NCI-H1436 (cell line): ENCODE data around the gene SLC25A36.
"Not testable (repeated sequence)": the region's sequence is repeated elsewhere in the genome, so short reads cannot be mapped to it uniquely, and the experiment has no call there.

Experiments
- DNase-seq: peaks from one replicate; lab custom pipeline; 2025; lab: John Stamatoyannopoulos, UW

The SLC25A36 gene

DNA sequence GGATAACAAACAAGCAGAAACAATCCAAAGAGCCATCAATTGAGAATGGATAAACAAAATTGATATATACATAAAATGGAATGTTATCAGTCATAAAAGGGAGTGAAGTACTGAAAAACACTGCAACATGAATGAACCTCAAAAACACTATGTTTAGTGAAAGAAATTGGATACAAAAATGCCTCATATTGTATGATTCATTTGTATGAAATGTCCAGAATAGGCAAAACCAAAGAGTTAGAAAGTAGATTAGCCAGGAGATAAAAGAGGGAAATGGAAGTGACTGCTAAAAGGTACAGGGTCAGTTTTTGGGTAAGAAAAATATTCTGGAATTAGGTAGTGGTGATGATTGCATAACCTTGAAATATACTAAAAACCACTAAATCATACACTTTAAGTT lies 9.8 kb upstream of the SLC25A36 start:
- no peak for DNase-seq

DNA sequence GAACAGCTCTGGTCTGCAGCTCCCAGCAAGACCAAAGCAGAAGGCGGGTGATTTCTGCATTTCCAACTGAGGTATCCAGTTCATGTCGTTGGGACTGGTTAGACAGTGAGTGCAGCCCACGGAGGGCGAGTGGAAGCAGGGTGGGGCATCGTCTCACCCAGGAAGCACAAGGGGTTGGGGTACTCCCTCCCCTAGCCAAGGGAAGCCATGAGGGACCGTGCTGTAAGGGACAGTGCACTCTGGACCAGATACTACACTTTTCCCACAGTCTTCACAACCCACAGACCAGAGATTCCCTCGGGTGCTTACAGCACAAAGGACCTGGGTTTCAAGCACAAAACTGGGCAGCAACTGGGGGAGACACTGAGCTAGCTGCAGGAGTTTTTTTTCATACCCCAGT lies 8.5 kb upstream of the SLC25A36 start:
- DNase-seq, result no peak

DNA sequence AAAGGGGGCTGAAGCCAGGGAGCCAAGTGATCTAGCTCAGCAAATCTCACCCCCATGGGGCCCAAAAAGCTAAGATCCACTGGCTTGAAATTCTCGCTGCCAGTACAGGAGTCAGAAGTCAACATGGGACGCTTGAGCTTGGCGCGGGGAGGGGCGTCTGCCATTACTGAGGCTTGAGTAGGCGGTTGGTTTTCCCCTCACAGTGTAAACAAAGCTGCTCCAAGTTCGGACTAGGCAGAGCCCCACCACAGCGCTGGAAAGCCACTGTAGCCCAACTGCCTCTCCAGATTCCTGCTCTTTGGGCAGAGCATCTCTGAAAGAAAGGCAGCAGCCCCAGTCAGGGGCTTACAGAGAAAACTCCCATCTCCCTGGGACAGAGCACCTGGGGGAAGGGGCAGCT lies 8.1 kb upstream of the SLC25A36 start:
- no peak for DNase-seq

DNA sequence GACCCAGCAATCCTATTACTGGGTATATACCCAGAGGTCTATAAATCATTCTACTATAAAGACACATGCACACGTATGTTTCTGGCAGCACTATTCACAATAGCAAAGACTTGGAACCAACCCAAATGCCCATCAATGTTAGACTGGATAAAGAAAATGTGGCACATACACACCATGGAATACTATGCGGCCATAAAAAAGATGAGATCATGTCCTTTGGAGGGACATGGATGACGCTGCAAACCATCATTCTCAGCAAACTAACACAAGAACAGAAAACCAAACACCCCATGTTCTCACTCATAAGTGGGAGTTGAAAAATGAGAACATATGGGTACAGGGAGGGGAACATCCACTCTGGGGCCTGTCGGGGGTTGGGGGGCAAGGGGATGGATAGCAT lies 2.3 kb upstream of the SLC25A36 start:
- DNase-seq, result not testable (repeated sequence)

DNA sequence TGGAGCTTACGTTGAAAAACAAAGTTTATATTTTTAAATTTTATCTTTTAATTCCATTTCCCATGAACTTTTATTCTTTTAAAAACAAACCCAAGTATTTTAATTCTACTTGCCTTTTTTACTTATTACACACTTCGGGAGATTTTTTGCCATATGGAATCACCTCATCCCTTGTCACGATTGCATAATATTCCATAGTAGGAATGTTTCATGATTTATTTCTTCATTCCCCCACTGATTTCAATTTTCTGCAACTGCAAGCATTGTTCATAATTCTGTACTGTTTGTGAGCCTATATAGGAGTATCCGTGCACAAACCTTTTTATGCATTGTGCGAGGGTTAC lies 574 bp upstream of the SLC25A36 start:
- DNase-seq, result no peak

DNA sequence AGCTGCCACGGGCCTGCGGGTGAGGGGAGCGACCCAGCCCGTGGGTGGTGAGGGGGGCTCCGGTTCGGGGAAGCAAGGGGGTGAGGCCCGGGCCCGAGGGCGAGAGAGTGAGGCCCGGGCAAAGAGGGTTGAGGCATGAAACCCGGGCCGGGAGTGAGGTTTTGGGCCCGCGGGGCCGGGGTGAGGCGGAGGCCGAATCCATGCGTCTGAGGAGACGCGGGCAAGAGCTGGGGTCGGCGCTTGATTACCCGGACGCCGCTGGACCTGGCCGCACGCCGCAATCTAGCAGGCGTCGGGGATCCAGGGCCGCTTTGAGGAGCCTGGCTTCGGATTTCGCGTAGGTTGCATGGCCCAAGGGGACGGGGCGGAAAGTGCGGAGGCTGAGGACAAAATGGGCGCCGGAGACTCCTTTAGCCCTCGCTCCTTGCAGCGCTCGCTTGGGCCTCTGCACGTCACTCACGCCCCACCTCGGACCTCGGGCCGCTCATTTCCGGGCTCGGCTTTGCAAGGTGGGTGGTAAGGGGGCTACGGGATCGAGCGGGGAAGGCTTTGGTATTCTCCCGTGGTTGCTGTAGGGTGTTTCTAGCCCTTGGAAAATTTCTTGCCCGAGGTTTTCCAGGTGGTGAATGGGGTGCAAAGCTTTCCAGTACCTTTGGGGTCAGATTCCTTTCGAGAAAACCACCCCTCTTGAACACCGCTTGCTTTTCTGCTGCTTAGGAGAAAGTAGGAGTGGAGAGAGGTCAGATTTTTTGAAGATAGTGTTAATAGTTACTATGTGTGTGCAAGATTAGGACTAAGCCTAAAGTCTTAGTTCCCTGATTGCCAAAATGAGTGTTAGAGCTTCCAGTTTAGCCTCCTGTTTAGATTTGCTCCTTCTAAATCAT lies 827 bp downstream of the SLC25A36 start:
- no peak for DNase-seq

DNA sequence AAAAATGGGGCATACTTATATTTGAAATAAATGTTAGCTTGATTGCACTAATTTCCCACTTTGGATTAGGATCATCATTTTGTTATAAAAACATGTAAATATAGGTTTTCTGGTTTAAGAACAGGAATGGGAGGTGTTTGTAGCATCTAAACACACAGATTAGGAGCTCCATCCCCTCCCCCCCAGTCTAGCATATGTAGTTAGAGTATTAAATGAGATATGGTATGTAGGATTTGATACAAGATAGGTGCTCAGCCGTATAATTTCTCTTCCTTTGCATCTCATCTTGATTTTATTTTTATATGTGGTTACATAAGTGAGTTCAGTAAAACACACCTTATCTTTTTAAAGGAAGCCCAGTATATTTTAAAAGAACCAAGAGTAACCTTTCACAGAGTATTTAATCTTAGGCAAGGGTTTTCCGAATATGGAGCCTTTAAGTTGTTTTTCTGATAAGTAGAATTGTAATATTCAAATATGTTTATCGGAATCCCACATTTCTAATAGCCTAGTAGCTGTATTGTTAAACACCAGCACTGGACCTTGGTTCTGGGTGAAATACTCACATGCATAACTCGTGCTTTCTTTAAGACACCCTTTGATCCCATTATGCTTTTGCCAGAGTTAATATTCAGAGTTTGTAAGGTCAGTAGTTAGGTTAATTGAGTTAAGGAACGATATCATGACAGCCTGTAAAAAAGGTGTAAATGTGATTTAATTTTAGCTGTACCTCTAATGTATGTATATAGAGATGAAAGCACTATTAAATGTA lies 2.3 kb downstream of the SLC25A36 start:
- DNase-seq, result no peak

DNA sequence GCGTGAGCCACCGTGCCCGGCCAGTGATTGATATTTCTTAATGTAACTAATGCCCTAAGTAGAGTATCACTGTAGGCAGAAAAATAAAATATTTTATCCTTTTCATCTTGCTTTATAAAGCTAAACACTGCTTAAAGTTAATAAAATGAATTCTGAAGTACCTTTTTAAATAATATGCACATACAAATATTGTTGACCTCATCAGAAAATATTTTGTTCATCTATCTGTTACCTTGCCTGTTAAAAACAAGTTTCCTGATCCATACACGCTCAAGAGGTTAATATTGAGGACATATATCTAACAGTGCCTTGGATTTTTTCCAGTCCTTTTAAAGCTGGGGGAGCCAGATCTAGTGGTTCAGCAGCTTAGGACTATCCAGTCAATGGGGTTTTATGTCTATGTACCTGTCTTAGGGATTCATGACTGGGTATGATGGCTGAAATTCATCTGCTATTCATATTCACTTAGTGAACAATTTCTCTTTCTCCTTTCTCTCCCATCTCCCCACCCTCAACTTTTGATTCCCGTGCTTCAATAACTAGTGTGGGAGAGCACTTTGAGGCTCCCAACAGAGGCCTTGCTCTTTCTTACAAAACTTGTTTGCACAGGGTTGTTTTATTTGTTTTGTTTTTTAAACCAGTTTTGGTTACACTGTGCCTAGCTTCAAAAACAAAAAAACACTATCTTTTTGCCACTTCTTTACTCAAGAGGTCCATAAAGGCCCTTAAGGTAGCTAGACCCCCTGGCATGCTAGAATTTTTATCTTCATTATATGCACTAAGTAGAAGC lies 7.0 kb downstream of the SLC25A36 start:
- no peak for DNase-seq

DNA sequence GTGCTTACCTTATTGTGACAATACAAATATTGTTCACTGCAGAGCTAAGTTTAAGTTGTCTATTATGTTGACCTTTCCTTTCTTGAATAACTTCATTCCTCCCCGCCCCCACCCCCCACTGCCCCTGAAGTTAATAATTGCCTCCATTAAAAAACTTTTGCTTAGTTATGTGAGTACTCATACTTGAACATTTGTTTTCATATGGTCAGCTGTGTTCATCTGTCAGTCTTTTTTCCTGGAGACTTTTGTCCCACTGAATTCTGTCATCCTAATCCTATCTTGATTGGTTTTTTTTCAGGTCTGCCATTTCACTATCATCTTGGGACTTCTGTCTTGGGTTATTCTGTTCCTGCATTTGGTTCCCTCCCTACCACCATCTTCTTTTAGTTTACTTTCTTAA lies 8.5 kb downstream of the SLC25A36 start:
- no peak for DNase-seq

DNA sequence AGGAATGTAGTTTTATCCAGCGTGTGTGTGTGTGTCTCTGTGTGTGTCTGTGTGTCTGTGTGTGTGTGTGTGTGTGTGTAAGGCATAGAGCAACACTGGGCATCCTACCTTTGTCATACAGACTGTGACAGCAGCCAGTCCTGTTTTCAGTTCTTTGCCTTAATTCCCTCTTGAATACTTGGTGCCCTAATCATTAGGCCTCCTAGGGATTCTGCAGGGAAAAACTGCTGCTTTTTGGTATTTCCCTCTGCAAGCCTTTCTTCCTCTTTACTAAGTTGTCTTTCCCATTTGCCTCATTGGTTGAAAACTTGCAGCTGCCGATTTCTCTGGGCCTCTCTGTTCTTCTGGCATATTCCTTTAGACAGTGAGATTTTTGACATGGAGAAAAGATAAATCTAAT lies 9.2 kb downstream of the SLC25A36 start:
- DNase-seq, result no peak

DNA sequence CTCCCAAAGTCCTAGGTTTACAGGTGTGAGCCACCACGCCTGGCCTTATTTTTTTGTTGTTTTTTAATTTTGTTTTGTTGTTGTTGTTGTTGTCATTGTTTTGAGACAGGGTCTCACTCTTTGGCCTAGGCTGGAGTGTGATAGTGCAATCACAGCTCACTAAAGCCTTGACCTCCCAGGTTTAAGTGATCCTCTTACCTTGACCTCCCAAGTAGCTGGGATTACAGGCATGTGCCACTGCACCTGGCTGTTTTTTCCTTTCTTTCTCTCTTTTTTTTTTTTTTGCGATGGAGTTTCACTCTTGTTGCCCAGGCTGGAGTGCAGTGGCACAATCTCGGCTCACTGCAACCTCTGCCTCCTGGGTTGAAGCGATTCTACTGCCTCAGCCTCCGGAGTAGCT lies 10.1 kb downstream of the SLC25A36 start:
- DNase-seq, result not testable (repeated sequence)

DNA sequence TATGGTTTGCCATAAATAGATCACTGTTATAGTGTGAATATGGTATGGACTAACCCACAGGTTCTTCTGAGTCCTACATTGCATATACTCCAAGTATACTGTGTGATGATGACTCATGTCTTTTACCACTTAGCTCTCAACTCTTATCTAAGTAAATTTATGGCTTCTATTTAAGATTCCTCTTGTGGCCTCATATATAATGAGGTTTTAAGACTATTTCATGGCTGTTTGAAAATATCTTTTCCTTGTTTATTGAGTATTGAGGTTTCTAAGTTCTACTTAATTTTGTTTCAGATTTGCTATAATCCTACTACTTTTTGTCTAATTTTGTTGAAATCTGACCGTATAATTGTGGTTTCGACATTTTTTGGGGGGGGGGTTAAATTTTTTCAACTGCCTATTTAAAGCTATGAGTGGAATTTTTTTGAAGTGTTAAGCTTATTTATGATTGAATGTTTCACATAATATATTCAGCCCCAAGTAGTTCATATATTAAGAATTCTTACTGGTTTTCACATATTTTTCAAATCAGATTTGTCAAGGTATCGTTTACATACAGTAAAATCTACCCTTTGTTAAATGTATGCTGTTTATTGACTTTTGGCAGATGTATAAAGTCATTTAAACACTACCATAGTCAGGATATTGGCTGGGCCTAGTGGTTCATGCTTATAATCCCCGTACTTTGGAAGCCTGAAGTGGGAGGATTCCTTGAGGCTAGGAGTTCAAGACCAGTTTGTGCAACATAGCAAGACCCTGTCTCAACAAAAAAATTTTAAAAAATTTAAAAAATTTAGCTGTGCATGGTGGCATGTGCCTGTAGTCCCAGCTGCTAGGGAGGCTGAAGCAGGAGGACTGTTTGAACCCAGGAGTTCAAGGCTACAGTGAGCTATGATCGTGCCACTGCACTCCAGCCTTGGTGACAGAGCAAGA lies 11.7 kb downstream of the SLC25A36 start:
- DNase-seq, result no peak

DNA sequence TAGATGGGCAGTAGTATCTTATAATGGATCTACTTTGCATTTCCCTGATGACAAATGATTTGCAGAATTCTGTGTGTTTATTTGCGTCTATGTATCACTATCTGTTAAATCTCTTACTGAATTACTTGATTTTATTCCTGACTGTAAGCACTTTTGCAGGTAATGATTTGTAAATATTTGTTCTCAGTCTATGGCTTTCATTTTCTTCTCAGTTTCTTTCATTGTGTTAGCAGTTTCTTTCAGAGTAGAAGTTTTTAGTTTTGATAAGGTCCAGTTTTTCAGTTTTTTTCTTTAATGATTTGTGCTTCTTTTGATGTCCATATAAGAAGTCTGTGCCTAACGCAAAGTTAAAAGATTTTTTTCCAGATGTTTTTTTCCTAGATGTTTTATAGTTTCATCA lies 12.9 kb downstream of the SLC25A36 start:
- DNase-seq, result no peak

DNA sequence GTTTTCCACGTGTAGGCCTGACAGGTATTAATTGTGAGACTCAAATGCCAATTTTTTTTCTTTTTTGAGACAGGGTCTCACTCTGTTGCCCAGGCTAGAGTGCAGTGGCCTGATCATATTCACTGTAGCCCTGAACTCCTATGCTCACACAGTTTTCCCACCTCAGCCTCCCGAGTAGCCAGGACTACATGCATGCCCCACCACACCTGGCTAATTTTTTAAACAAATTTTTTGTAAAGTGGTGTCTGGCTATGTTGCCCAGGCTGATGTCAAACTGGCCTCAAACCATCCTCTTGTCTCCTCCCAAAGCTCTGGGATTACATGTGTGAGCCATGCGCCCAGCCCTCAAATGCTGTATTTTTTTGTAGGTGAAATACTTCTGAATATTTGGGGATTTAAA lies 14.0 kb downstream of the SLC25A36 start:
- DNase-seq, result no peak

DNA sequence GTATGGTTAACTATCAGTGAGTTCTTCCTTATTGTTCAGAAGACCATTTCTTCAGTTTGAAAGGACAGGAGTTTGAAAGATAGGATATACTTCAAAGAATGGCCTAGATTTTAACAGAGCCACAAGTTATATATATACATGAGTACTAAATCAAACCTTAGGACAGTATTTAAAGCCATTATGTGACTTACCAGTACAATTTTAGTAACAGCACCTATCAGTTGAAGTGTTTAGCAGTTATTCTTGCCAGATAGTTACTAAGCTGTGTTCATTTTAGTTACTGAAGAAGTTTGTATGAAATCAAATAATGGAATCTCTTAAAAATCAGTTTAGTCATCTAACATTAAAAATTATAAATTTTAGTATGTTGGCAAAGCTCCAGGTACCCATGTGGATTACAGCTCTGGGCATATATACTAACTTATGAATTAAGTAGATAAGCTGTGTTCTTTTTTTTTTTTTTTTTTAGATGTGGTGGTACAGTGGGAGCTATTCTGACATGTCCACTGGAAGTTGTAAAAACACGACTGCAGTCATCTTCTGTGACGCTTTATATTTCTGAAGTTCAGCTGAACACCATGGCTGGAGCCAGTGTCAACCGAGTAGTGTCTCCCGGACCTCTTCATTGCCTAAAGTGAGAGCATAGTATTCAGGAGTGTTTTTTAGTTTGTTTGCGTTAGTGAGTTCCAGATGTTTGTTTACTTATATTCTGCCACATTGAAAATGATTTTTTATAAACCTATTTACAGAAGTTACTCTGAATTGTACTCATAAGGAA lies 14.6 kb downstream of the SLC25A36 start:
- no peak for DNase-seq

DNA sequence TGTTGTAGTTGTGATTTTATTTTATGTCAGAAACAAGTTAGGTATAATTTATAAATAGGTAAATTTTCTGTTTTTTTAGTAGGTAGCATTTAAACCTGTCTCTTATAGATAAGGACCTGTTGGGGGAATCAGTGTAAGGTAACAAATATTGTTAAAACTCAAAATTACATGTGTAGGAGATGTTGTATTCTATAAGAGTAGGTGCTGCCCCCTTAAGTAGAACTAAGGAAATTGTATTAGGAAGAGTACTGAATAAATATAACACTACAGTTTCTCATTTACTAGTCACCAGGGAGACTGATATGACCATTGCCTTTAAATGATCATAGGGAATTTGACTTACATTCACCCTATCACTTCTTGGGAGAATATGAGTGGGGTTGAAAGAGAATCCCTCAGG lies 31.2 kb downstream of the SLC25A36 start:
- DNase-seq, result no peak

DNA sequence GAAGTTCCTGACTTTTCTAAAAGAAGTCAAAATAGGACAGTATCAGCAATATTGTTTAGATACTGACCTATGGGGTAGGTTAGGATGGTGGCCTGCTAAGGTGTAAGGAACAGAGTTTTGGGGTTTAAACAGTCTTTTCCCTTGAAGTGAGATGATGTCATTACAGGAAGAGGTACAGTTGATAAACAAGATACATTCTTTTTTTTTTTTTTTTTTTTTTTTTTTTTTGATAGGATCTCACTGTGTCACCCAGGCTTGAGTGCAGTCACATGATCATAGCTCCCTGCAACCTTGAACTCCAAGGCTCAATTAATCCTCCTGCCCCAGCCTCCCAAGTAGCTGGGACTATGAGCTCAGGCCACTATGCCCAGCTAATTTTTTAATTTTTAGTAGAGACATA lies 33.3 kb downstream of the SLC25A36 start:
- DNase-seq, result no peak

DNA sequence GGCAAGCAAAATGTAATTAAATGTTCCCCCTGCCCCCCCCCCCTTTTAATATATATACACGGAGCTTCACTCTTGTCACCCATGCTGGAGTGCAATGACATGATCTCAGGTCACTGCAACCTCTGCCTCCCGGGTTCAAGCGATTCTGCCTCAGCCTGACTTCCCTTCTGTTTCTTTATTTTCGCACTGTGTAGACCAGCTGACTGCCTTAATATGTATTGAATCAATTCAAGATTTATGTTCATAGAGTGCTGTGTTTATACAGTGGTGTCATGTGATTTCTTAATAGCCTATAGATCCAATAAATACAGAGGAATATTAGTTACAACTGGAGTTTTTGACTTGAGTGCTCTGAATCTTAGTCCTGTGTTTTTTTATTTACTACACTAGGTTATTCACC lies 39.0 kb downstream of the SLC25A36 start:
- DNase-seq, result no peak

DNA sequence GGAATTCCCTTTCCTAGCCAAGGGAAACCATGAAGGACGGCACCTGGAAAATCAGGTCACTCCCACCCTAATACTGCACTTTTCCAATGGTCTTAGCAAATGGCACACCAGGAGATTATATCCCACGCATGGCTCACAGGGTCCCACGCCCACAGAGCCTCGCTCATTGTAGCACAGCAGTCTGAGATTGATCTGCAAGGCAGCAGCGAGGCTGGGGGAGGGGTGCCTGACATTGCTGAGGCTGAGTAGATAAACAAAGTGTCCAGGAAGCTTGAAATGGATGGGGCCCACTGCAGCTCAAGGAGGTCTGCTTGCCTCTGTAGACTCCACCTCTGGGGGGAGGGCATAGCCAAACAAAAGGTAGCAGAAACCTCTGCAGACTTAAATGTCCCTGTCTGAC lies 46.2 kb downstream of the SLC25A36 start:
- DNase-seq, result not testable (repeated sequence)

DNA sequence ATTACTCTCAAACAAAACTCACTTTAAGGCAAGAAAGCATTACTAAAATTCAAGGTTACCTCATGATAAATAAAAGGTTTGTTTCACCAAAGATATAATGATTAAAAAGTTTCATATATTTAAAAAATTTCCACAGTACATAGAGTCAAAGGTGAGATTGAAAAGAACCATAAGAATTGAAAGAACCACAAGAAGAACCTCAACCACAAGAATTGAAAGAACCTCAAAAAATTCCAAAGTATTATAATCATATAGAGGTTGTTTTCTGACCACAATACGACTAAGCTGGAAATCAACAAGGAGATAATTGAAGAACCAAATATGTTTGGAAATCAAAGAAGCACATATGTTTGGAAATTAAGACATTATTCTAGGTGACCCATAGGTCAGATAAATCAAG lies 52.7 kb downstream of the SLC25A36 start:
- DNase-seq, result no peak

DNA sequence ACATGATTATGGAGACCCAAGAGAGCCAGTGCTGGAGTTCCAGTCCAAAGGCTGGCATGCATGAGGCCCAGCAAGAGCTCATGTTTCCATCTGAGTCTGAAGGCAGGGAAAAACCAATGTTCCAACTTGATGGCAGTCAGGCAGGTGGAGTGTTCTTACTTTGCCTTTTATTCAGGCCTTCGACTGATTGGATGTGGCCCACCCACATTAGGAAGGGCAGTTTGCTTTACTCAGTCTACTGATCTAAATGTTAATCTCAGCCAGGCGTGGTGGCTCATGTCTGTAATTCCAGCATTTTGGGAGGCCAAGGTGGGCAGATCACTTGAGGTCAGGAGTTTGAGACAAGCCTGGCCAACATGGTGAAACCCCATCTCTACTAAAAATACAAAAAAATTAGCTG lies 53.2 kb downstream of the SLC25A36 start:
- DNase-seq, result not testable (repeated sequence)
